ENCODE data around the gene ADAM11.

Gene ADAM11

GRCh38 chr17:44772308-44773045 lies 13.7 kb downstream of the ADAM11 start:
- TF ChIP-seq CTCF (IDR thresholded peaks at IDR 0.05) = no peak
- Histone ChIP-seq H3K27ac (no peak overlapping the region), H3K4me3 (no peak overlapping the region)
- no peak for DNase-seq (ENCODE audit: low spot score)

GRCh38 chr17:44773140-44773539 lies 14.4 kb downstream of the ADAM11 start:
- no peak overlapping the region for H3K4me3 ChIP-seq
- no peak overlapping the region for H3K27ac ChIP-seq
- DNase-seq (ENCODE audit: low spot score) = no peak
- no peak for TF ChIP-seq CTCF (IDR thresholded peaks at IDR 0.05)

- peak; percentile 86 for DNase-seq (ENCODE audit: low spot score)
- peak; percentile 95 for TF ChIP-seq CTCF (IDR thresholded peaks at IDR 0.05)
- H3K4me3 ChIP-seq = peak overlapping the region; percentile 77
- H3K27ac ChIP-seq = peak overlapping the region in 1 of 2 donors; percentile 3
Measured at GRCh38 chr17:44774271-44775135, 15.7 kb downstream of the ADAM11 start.

GRCh38 chr17:44775136-44775837 lies 16.5 kb downstream of the ADAM11 start:
- peak overlapping the region; percentile 77 for H3K4me3 ChIP-seq
- TF ChIP-seq CTCF (IDR thresholded peaks at IDR 0.05) = no peak
- peak overlapping the region in 1 of 2 donors; percentile 3 for H3K27ac ChIP-seq
- DNase-seq (ENCODE audit: low spot score) = peak; percentile 96

- DNase-seq (ENCODE audit: low spot score) = no peak
- Histone ChIP-seq H3K4me3 (peak overlapping the region; percentile 77), H3K27ac (peak overlapping the region; percentile 68 to 78)
- no peak for TF ChIP-seq CTCF (IDR thresholded peaks at IDR 0.05)
Measured at GRCh38 chr17:44775838-44776621, 17.2 kb downstream of the ADAM11 start.

- no peak overlapping the region for H3K27ac ChIP-seq
- no peak for DNase-seq (ENCODE audit: low spot score)
- H3K4me3 ChIP-seq = peak overlapping the region; percentile 77
- no peak for TF ChIP-seq CTCF (IDR thresholded peaks at IDR 0.05)
Measured at GRCh38 chr17:44776628-44777393, 18.0 kb downstream of the ADAM11 start.
